GM12891 (cell line): Measurements from ENCODE around the gene GLS.
"Not testable (repeated sequence)": the region's sequence is repeated elsewhere in the genome, so short reads cannot be mapped to it uniquely, and the experiment has no call there.

Experiments used
- PAX5 ChIP-seq: IDR thresholded peaks from 2 replicates; pipeline ENCODE4 v1.6.1; 2011; ENCODE audit warnings: low read length, moderate library complexity, mild to moderate bottlenecking; ENCODE audit not compliant: insufficient read depth, severe bottlenecking
- TAF1 ChIP-seq: IDR thresholded peaks from 2 replicates; pipeline ENCODE4 v1.6.1; 2011; ENCODE audit warnings: low read depth, low read length, control low read depth

DNA sequence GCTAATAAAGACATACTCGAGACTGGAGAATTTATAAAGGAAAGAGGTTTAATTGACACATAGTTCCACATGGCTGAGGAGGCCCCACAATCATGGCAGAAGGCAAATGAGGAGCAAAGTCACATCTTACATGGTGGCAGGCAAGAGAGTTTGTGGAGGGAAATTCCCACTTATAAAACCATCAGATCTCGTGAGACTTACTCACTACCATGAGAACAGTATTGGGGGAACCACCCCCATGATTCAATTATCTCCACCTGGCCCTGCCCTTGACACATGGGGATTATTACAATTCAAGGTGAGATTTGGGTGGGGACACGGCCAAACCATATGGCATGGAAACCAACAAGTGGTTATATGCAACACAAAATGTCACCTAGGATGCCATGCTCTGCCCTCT is 114.7 kb downstream of the GLS start:
- not testable (repeated sequence) for TF ChIP-seq PAX5, TAF1
